ENCODE results near the gene POLE3. TPM values are rescaled to one million over a fixed set of nuclear protein-coding genes. Genes with fewer than 3 reads are reported as not detected.
A peak's percentile ranks its signal among the peaks of the same experiment; 100 is the strongest.
"Not testable (repeated sequence)": the region's sequence is repeated elsewhere in the genome, so short reads cannot be mapped to it uniquely, and the experiment has no call there.

The POLE3 gene
- total and polyA plus RNA-seq, 7 donors = 24.9 to 49.2 (median 38.7) TPM

DNA sequence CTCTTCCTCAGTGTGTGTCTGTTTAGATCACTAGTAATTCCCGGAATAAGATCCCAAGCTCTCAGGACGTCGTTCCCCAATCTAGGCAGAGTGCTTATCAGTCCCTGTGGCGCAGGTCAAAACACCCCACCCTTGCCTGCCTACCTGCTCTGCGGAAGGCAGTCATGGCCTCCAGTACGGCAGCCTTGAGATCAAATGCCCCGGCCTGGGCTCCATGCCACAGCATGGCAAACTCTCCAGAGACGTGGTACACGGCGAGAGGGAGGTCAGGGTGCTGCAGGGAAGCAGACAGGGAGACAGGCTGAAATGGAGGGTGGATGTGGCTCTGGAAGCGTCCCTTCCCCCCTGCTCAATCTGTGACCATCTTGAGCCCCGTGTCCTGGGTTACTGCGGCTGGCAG is 21.6 kb downstream of the POLE3 start:
- H3K4me1 ChIP-seq = no peaks in the 10 kb centered on the region
- H3K27me3 ChIP-seq = no peaks in the 10 kb centered on the region
- 26 to 74% methylated on average over 13 of the region's 13 CpGs for WGBS, 2 donors
- H3K36me3 ChIP-seq = peaks cover 27 to 75% (median 44%) of the 10 kb centered on the region in 4 donors
- TF ChIP-seq POLR2AphosphoS5 (IDR thresholded peaks at IDR 0.05) (no peak), POLR2A (IDR thresholded peaks at IDR 0.05) (no peak), EP300 (IDR thresholded peaks at IDR 0.05) (no peak)
- TF ChIP-seq, protein P1, sequence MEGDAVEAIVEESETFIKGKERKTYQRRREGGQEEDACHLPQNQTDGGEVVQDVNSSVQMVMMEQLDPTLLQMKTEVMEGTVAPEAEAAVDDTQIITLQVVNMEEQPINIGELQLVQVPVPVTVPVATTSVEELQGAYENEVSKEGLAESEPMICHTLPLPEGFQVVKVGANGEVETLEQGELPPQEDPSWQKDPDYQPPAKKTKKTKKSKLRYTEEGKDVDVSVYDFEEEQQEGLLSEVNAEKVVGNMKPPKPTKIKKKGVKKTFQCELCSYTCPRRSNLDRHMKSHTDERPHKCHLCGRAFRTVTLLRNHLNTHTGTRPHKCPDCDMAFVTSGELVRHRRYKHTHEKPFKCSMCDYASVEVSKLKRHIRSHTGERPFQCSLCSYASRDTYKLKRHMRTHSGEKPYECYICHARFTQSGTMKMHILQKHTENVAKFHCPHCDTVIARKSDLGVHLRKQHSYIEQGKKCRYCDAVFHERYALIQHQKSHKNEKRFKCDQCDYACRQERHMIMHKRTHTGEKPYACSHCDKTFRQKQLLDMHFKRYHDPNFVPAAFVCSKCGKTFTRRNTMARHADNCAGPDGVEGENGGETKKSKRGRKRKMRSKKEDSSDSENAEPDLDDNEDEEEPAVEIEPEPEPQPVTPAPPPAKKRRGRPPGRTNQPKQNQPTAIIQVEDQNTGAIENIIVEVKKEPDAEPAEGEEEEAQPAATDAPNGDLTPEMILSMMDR (IDR thresholded peaks at IDR 0.05) = no peak
- no peak overlapping the region for H3K27ac ChIP-seq
- H3K9me3 ChIP-seq = no peaks in the 10 kb centered on the region
- no peak for DNase-seq
- intact Hi-C loops (cut with DNase I) = no loop called here
- H3K4me3 ChIP-seq = no peak overlapping the region

DNA sequence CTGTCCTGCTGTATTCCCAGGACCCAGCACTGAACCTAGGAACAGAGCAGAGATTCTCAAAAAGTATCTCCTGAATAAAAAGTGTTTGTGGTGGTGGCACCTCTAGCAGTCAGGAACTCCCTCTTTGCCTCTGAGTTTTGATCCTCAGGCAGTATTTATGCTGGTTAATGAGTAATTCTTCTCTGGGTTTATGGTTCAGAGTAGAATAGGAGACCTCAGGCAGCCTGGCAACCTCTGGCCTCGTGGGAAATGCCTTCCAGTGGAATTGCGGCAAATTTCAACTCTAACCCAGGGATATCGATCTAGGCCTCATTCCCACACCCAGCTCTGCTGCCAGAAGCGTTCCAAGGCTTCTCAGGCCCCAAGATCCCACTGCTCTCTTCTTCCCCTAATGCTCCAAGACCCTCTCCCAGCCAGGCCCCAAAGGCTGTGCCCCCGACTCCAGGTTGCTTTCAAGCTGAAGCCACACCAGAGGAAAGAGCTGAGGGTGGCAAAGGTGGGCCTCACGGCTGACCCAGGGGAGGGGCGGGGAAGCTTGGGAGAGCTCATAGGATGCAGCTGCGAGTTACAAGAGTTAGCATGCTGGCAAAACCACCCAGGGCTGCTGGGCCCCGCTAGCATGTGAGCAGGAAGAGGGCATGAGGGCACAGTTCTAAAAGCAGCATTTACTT is 22.8 kb downstream of the POLE3 start:
- WGBS, 2 donors = 23 to 60% methylated on average over 9 of the region's 9 CpGs
- no peak for TF ChIP-seq EP300 (IDR thresholded peaks at IDR 0.05)
- no peak for TF ChIP-seq POLR2AphosphoS5 (IDR thresholded peaks at IDR 0.05)
- TF ChIP-seq POLR2A (IDR thresholded peaks at IDR 0.05) = no peak
- TF ChIP-seq, protein P1 (IDR thresholded peaks at IDR 0.05) = no peak
- intact Hi-C loops (cut with DNase I) = no loop called here
- no peak for DNase-seq
- Histone ChIP-seq H3K9me3 (no peaks in the 10 kb centered on the region), H3K4me1 (no peaks in the 10 kb centered on the region), H3K4me3 (no peak overlapping the region), H3K36me3 (peaks cover 27 to 65% (median 44%) of the 10 kb centered on the region in 4 donors), H3K27me3 (no peaks in the 10 kb centered on the region), H3K27ac (no peak overlapping the region)

DNA sequence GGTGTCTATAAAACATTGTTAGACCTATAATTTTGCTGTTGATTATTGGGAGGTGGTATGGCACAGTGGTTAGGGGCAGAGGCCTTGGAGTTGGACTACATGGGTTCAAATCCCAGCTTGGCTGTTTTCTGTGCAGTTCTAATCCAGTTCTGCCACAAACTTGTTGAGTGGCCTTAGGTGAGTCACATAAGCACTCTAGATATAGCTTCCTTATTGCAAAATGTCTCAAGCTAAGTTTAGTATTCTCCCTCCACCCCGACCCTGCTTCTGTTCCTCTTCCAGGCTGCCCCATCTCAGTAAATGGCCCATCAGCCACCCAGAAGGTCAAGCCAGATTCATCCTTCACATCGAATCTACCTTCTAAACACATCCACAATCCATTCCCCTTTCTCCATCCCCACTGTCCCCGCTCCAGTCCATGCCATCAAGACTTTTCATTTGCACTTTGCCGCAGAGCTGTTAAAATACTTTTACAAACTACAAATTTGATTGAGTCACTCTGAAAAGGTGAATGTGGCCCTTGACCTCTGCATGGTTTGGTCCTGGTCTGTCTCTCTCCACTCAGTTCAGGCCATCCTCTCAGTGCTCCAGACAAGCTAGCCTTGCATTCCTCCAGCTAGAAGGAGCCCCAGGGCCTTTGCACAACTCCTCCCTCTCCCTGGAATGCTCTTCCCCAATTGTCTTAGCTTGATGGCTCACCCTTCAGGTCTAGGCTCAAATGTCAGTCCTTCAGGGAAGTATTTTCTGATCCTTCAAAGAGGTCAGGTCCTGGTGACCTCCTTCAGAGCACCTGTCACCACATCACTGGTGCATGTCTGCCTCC is 23.7 kb downstream of the POLE3 start:
- Histone ChIP-seq H3K4me1 (no peaks in the 10 kb centered on the region), H3K27me3 (no peaks in the 10 kb centered on the region), H3K4me3 (no peak overlapping the region), H3K9me3 (no peaks in the 10 kb centered on the region), H3K36me3 (peaks cover 27 to 57% (median 41%) of the 10 kb centered on the region in 4 donors), H3K27ac (no peak overlapping the region)
- WGBS, 2 donors = 72 to 88% methylated on average over 4 of the region's 4 CpGs
- DNase-seq = no peak
- intact Hi-C loops (cut with DNase I) = no loop called here
- TF ChIP-seq, protein P1 (IDR thresholded peaks at IDR 0.05) = no peak
- no peak for TF ChIP-seq POLR2AphosphoS5 (IDR thresholded peaks at IDR 0.05)
- TF ChIP-seq EP300 (IDR thresholded peaks at IDR 0.05) = no peak
- TF ChIP-seq POLR2A (IDR thresholded peaks at IDR 0.05) = no peak

DNA sequence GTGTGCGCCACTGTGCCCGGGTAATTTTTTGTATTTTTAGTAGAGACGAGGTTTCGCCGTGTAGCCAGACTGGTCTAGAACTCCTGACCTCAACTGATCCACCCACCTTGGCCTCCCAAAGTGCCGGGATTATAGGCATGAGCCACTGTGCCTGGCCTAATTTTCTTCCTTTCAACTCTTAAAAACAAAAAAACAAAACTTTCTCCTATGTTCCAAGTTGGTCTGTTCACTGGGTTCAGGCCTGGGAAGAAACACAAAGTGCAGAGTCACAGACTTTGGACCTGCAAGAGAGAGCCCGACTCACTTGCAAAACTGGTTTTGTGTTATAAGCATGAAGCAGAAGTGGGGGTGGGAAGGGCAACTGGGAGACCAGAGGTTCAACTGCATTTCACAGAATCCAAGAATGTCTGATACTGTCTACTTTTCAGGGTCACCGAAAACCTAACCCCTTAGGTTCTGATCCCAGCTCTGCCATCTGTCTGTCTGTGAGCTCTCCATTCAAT is 28.5 kb downstream of the POLE3 start:
- intact Hi-C loops (cut with DNase I) = no loop called here
- Histone ChIP-seq H3K36me3 (peaks cover 0 to 9% (median under 1%) of the 10 kb centered on the region in 4 donors), H3K27ac (no peak overlapping the region), H3K27me3 (no peaks in the 10 kb centered on the region), H3K4me3 (no peak overlapping the region), H3K9me3 (no peaks in the 10 kb centered on the region), H3K4me1 (peaks cover 0 to 4% (median 1%) of the 10 kb centered on the region in 4 donors)
- TF ChIP-seq, protein P1 (IDR thresholded peaks at IDR 0.05) = no peak
- TF ChIP-seq POLR2A (IDR thresholded peaks at IDR 0.05) = no peak
- no peak for TF ChIP-seq POLR2AphosphoS5 (IDR thresholded peaks at IDR 0.05)
- TF ChIP-seq EP300 (IDR thresholded peaks at IDR 0.05) = no peak
- WGBS, 2 donors = 19 to 67% methylated on average over 8 of the region's 8 CpGs
- no peak for DNase-seq

DNA sequence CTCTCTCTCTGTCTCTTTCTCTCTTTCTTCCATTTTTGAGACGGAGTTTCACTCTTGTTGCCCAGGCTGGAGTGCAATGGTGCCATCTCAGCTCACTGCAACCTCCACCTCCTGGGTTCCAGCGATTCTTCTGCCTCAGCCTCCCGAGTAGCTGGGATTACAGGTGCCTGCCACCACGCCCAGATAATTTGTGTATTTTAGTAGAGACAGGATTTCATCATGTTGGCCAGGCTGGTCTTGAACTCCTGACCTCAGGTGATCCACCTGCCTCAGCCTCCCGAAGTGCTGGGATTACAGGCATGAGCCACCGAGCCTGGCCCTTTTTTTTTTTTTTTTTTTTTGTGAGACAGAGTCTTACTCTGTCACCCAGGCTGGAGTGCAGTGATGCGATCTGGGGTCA is 29.0 kb downstream of the POLE3 start:
- H3K4me3 ChIP-seq; H3K9me3 ChIP-seq; H3K27me3 ChIP-seq; H3K4me1 ChIP-seq; H3K36me3 ChIP-seq; intact Hi-C loops (cut with DNase I); H3K27ac ChIP-seq: not testable (repeated sequence)
- peak; percentile 37 for DNase-seq
- 23 to 69% methylated on average over 7 of the region's 7 CpGs for WGBS, 2 donors

Measured in sigmoid colon (tissue), 7 donors.